ENCODE data around the gene FOXK1. TPM values are rescaled to one million over a fixed set of nuclear protein-coding genes. Genes with fewer than 3 reads are reported as not detected.

Gene FOXK1
- total and polyA plus RNA-seq, 9 of the 15 experiments (the other 6 are each of a cell fraction or from before 2014, with no cell fraction given): 0.32 to 45.5 (median 8.1) TPM

DNA sequence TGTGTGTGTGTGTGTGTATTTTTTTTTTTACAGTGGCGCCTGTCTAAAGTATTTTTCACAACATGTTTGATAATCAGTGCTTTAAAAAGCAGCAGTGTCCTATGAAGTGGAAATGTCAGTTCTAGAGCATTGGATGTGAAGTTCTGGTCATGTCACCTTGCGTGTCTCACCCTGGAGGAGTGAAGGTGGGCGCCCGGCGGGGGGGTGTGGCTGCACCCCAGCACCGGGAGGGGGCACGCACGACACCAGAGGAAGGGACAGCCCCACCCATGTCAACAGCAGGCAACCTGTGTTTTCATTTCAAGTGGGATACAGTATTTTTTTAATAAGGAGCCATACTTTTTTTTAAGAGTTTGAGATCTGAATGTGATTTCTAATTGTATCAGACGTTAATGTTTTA is 88.8 kb downstream of the FOXK1 start:
- no peak for TF ChIP-seq ZC3H8 (IDR thresholded peaks at IDR 0.05)
- no peak for TF ChIP-seq POLR2H (tag; IDR thresholded peaks at IDR 0.05; ENCODE audit: low read depth)
- no peak for TF ChIP-seq POLR3G (IDR thresholded peaks at IDR 0.05; ENCODE audit: extremely low read depth, insufficient read length, insufficient replicate concordance)
- TF ChIP-seq RB1 (IDR thresholded peaks at IDR 0.05; ENCODE audit: low read depth): no peak
- no peak for TF ChIP-seq RAD21 (CRISPR knock-in tag; conservative IDR thresholded peaks at IDR 0.05 in 1 of 2, IDR thresholded peaks at IDR 0.05 in 1 of 2)
- no peak for TF ChIP-seq RBM14 (IDR thresholded peaks at IDR 0.05; ENCODE audit: borderline replicate concordance, insufficient read depth, low read depth, low read length)
- no peak for TF ChIP-seq CREB1 (IDR thresholded peaks at IDR 0.05)
- TF ChIP-seq CREB1 (CRISPR knock-in tag; IDR thresholded peaks at IDR 0.05): no peak
- TF ChIP-seq NFATC3 (IDR thresholded peaks at IDR 0.05): no peak
- TF ChIP-seq, protein P1, sequence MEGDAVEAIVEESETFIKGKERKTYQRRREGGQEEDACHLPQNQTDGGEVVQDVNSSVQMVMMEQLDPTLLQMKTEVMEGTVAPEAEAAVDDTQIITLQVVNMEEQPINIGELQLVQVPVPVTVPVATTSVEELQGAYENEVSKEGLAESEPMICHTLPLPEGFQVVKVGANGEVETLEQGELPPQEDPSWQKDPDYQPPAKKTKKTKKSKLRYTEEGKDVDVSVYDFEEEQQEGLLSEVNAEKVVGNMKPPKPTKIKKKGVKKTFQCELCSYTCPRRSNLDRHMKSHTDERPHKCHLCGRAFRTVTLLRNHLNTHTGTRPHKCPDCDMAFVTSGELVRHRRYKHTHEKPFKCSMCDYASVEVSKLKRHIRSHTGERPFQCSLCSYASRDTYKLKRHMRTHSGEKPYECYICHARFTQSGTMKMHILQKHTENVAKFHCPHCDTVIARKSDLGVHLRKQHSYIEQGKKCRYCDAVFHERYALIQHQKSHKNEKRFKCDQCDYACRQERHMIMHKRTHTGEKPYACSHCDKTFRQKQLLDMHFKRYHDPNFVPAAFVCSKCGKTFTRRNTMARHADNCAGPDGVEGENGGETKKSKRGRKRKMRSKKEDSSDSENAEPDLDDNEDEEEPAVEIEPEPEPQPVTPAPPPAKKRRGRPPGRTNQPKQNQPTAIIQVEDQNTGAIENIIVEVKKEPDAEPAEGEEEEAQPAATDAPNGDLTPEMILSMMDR (IDR thresholded peaks at IDR 0.05 in 2 of 3, conservative IDR thresholded peaks at IDR 0.05 in 1 of 3; ENCODE audit: insufficient read depth in 2 of 3, low read depth in 1 of 3, low read length in 3 of 3): no peak
- TF ChIP-seq HNRNPUL1 (IDR thresholded peaks at IDR 0.05; ENCODE audit: low read length): no peak
- no peak for TF ChIP-seq EZH2 (IDR thresholded peaks at IDR 0.05; ENCODE audit: borderline replicate concordance, low read depth, low read length)
- no peak for TF ChIP-seq PHB (CRISPR knock-in tag; IDR thresholded peaks at IDR 0.05)
- TF ChIP-seq TARDBP (IDR thresholded peaks at IDR 0.05): no peak
- no peaks in the 10 kb centered on the region for H3K27me3 ChIP-seq (ENCODE audit: control insufficient read depth in 2 of 2, insufficient read depth in 2 of 2, low read length in 2 of 2)
- no peaks in the 10 kb centered on the region for H3K9me3 ChIP-seq (replicated peaks; ENCODE audit: control insufficient read depth, insufficient read depth, low read depth, low read length)
- no peak overlapping the region for H2AFZ ChIP-seq (ENCODE audit: low read depth, low read length)
- DNase-seq (ENCODE audit: extremely low read depth in 1 of 4, low spot score in 3 of 4): no peak
- no TSS peak for BruUV-seq (replicated peaks)
- H3K79me2 ChIP-seq (ENCODE audit: control insufficient read depth, insufficient read depth, low read length): peaks cover 5% of the 10 kb centered on the region
- peaks cover 5% of the 10 kb centered on the region for H3K9me1 ChIP-seq (ENCODE audit: control insufficient read depth, insufficient read depth, low read length)
- no peak overlapping the region for H3K4me2 ChIP-seq (ENCODE audit: insufficient read depth, low read length)
- peaks cover 15 to 22% of the 10 kb centered on the region in 2 experiments for H3K4me1 ChIP-seq (replicated peaks in 1 of 2; ENCODE audit: control insufficient read depth in 2 of 2, insufficient read depth in 2 of 2, low read length in 2 of 2)
- no peak overlapping the region for H3K4me3 ChIP-seq
- H3K27ac ChIP-seq (ENCODE audit: extremely low read depth, low read depth, low read length): no peak overlapping the region
- H3K9ac ChIP-seq (ENCODE audit: insufficient read depth in 1 of 2, low read depth in 2 of 2, low read length in 2 of 2): no peak overlapping the region
- H4K20me1 ChIP-seq (replicated peaks; ENCODE audit: control insufficient read depth, insufficient read depth, low read length): no peaks in the 10 kb centered on the region
- intact Hi-C loops (cut with micrococcal nuclease): no loop called here
- CTCF ChIA-PET (ENCODE audit: low intra/inter-chr PET ratio): no interaction called here
- no peak for ATAC-seq
- 68% methylated on average over 9 of the region's 9 CpGs for WGBS (ENCODE audit: insufficient coverage, low coverage, missing lambda C conversion rate)
- POLR2A ChIA-PET: no interaction called here
- in situ Hi-C loops (cut with MboI): no loop called here
- FAIRE-seq: no peak
- H3K36me3 ChIP-seq (ENCODE audit: control insufficient read depth, insufficient read depth, low read length): peaks cover 9% of the 10 kb centered on the region; the same call in 2 of the 3 replicates

Measured in K562 (cell line).